PC-9 (cell line): ENCODE results near the gene CRTC1. TPM values are rescaled to one million over a fixed set of nuclear protein-coding genes. Genes with fewer than 3 reads are reported as not detected.
A peak's percentile ranks its signal among the peaks of the same experiment; 100 is the strongest.

ENCODE experiments used
- BruUV-seq: library from RNA; stranded (reverse); fragments of 400-500 nt; replicated peaks from 2 replicates; lab custom pipeline; 2021; lab: Mats Ljungman, UMichigan
- CTCF ChIA-PET: fragments of 300-600 bp; sonication (Branson Sonifier 250); formaldehyde crosslinking; loops from one replicate; lab custom pipeline; 2022; ENCODE audit warnings: antibody characterized with exemption; lab: Charles Lee
- POLR2A ChIA-PET: fragments of 300-600 bp; sonication (Branson Sonifier 250); formaldehyde crosslinking; loops from one replicate; lab custom pipeline; 2022; ENCODE audit warnings: antibody characterized with exemption; ENCODE audit not compliant: unreplicated experiment; lab: Charles Lee
- DNase-seq, 2 experiments: peaks; one replicate each; pipeline versions ENCODE4 v3.0.0 to v3.0.0-alpha.2; 2015 to 2022; ENCODE audit warnings: mixed read lengths in 1 of 2
- H2AFZ ChIP-seq: fragments of 200-600 bp; sonication (generic); 2 replicates; pipeline ENCODE4 v1.8.1; 2017; ENCODE audit warnings: antibody characterized with exemption
- H3F3A ChIP-seq: fragments of 200-600 bp; sonication (generic); 2 replicates; pipeline ENCODE4 v1.8.1; 2017; ENCODE audit warnings: antibody characterized with exemption, mild to moderate bottlenecking, low read depth; ENCODE audit not compliant: insufficient read depth
- H3K27ac ChIP-seq: fragments of 200-600 bp; sonication (generic); 2 replicates; pipeline ENCODE4 v1.6.1; 2016; ENCODE audit warnings: mixed run types
- H3K27me3 ChIP-seq: fragments of 200-600 bp; sonication (generic); 2 replicates; pipeline ENCODE4 v1.6.1; 2016; ENCODE audit warnings: low read depth, mixed run types; ENCODE audit not compliant: insufficient read depth
- H3K36me3 ChIP-seq: fragments of 200-600 bp; sonication (generic); 2 replicates; pipeline ENCODE4 v1.6.1; 2016; ENCODE audit warnings: low read depth, mixed run types
- H3K4me1 ChIP-seq: fragments of 200-600 bp; sonication (generic); replicated peaks from 2 replicates; pipeline ENCODE4 v1.6.1; 2016; ENCODE audit warnings: mixed run types; ENCODE audit not compliant: insufficient read depth
- H3K4me2 ChIP-seq: fragments of 200-600 bp; sonication (generic); 2 replicates; pipeline ENCODE4 v1.6.1; 2017; ENCODE audit warnings: mixed run types
- H3K4me3 ChIP-seq: fragments of 200-600 bp; sonication (generic); 2 replicates; pipeline ENCODE4 v1.6.1; 2016; ENCODE audit warnings: mixed run types
- H3K79me2 ChIP-seq: fragments of 200-600 bp; sonication (generic); 2 replicates; pipeline ENCODE4 v1.6.1; 2017; ENCODE audit warnings: low read depth, mixed run types
- H3K9me2 ChIP-seq: fragments of 200-600 bp; sonication (generic); 2 replicates; pipeline ENCODE4 v1.8.1; 2017; ENCODE audit warnings: mild to moderate bottlenecking; ENCODE audit not compliant: insufficient read depth
- H3K9me3 ChIP-seq: fragments of 200-600 bp; sonication (generic); 2 replicates; pipeline ENCODE4 v1.8.1; 2016; ENCODE audit warnings: low read depth; ENCODE audit not compliant: insufficient read depth
- H4K20me1 ChIP-seq: fragments of 200-600 bp; sonication (generic); 2 replicates; pipeline ENCODE4 v1.8.1; 2017; ENCODE audit not compliant: insufficient read depth
- CTCF ChIP-seq: fragments of 200-600 bp; sonication (generic); conservative IDR thresholded peaks from 2 replicates; pipeline ENCODE4 v1.6.1; 2017; ENCODE audit warnings: mixed run types, antibody characterized with exemption, mild to moderate bottlenecking, moderate library complexity
- EZH2 ChIP-seq: fragments of 200-600 bp; sonication (generic); IDR thresholded peaks from 2 replicates; pipeline ENCODE4 v1.8.0; 2017; ENCODE audit warnings: antibody characterized with exemption, low read depth
- intact Hi-C: fragments of 100-400 bp; cut with micrococcal nuclease; formaldehyde crosslinking; loops from one replicate; pipeline ENCODE4 v1.10.0; 2022; ENCODE audit not compliant: unreplicated experiment
- total RNA-seq: library from RNA; stranded (reverse); gene quantifications from 2 replicates; pipeline ENCODE4 v1.2.3, GENCODE V29; 2021

Gene CRTC1
- total RNA-seq, 1 experiment from 2014 or later, result 16.6 TPM

GRCh38 chr19:18763674-18764590 is 80.5 kb downstream of the CRTC1 start:
- no peaks in the 10 kb centered on the region for H3K9me2 ChIP-seq
- H3K27ac ChIP-seq, result peak overlapping the region; percentile 24
- no peaks in the 10 kb centered on the region for H3K9me3 ChIP-seq
- no peak overlapping the region for H2AFZ ChIP-seq
- H3K36me3 ChIP-seq, result no peaks in the 10 kb centered on the region
- CTCF ChIA-PET, result no interaction called here
- TF ChIP-seq EZH2 (no peak), CTCF (no peak)
- DNase-seq, result peak; percentile 85 to 87
- peak overlapping the region; percentile 63 for H3K4me2 ChIP-seq
- no TSS peak for BruUV-seq
- H3K79me2 ChIP-seq, result no peaks in the 10 kb centered on the region
- H4K20me1 ChIP-seq, result no peaks in the 10 kb centered on the region
- H3F3A ChIP-seq, result peaks cover 41% of the 10 kb centered on the region
- POLR2A ChIA-PET, result no interaction called here
- H3K4me1 ChIP-seq, result peaks cover 41% of the 10 kb centered on the region
- intact Hi-C loops, result loop anchor here (1.0 to 10.0 kb wide), 4 partner anchors 70 to 159 kb away; partner anchors contain the start of gene CRLF1
- no peak overlapping the region; the same call in 1 of the 2 replicates for H3K4me3 ChIP-seq
- no peaks in the 10 kb centered on the region for H3K27me3 ChIP-seq

GRCh38 chr19:18764591-18765051 is 81.1 kb downstream of the CRTC1 start:
- no peaks in the 10 kb centered on the region for H3K79me2 ChIP-seq
- H3K4me3 ChIP-seq, result no peak overlapping the region; the same call in 1 of the 2 replicates
- TF ChIP-seq EZH2 (no peak), CTCF (no peak)
- peak overlapping the region; percentile 24 for H3K27ac ChIP-seq
- H3K36me3 ChIP-seq, result no peaks in the 10 kb centered on the region
- H3F3A ChIP-seq, result peaks cover 36% of the 10 kb centered on the region
- peak in 1 of 2 experiments; percentile 86 for DNase-seq
- no peaks in the 10 kb centered on the region for H3K9me3 ChIP-seq
- H2AFZ ChIP-seq, result no peak overlapping the region
- intact Hi-C loops, result loop anchor here (1.0 to 10.0 kb wide), 4 partner anchors 70 to 160 kb away; partner anchors contain the start of gene CRLF1
- no peaks in the 10 kb centered on the region for H3K27me3 ChIP-seq
- no peaks in the 10 kb centered on the region for H3K9me2 ChIP-seq
- no peaks in the 10 kb centered on the region for H4K20me1 ChIP-seq
- ChIA-PET POLR2A (interaction anchor here (0.6 kb wide), 1 partner anchor 20 kb away, joined by 5 read pairs; no protein-coding TSS in a partner anchor), CTCF (no interaction called here)
- no TSS peak for BruUV-seq
- peaks cover 48% of the 10 kb centered on the region for H3K4me1 ChIP-seq
- peak overlapping the region; percentile 63 for H3K4me2 ChIP-seq

GRCh38 chr19:18765224-18765623 is 81.7 kb downstream of the CRTC1 start:
- Histone ChIP-seq H3K4me1 (peaks cover 48% of the 10 kb centered on the region), H3K27me3 (no peaks in the 10 kb centered on the region), H3K27ac (peak overlapping the region; percentile 24), H3F3A (peaks cover 36% of the 10 kb centered on the region), H2AFZ (no peak overlapping the region), H3K9me3 (no peaks in the 10 kb centered on the region), H3K4me3 (no peak overlapping the region), H3K79me2 (no peaks in the 10 kb centered on the region), H4K20me1 (no peaks in the 10 kb centered on the region), H3K4me2 (peak overlapping the region; percentile 63), H3K36me3 (no peaks in the 10 kb centered on the region), H3K9me2 (no peaks in the 10 kb centered on the region)
- DNase-seq, result peak in 1 of 2 experiments; percentile 30
- BruUV-seq, result no TSS peak
- intact Hi-C loops, result loop anchor here (10.0 kb wide), 1 partner anchor 160 kb away; the partner anchor contains the start of gene CRLF1
- CTCF ChIA-PET, result no interaction called here
- TF ChIP-seq EZH2 (no peak), CTCF (no peak)
- POLR2A ChIA-PET, result interaction anchor here (0.6 kb wide), 1 partner anchor 20 kb away, joined by 5 read pairs; no protein-coding TSS in a partner anchor
